Right lobe of liver (tissue), 4 donors: ENCODE results near the gene SRP14.

Experiments used
- CTCF ChIP-seq, 4 donors: fragments of 200-600 bp in 3 of 4; fragments of 450-650 bp in 1 of 4; IDR thresholded peaks; one replicate each; pipeline versions ENCODE4 v1.5.1 to v1.8.0; 2016 to 2022; ENCODE audit warnings: antibody characterized with exemption in 4 of 4, mild to moderate bottlenecking in 2 of 4
- POLR2A ChIP-seq: fragments of 450-650 bp; IDR thresholded peaks from one replicate; pipeline ENCODE4 v1.6.1; 2017; ENCODE audit warnings: antibody characterized with exemption, mild to moderate bottlenecking
- donor health status: DM: no; HTN: no; CAD: no.
- donor health status: DM: no; HTN: no; CAD: no.
- donor health status: DM: no; HTN: yes; CAD: no.

DNA sequence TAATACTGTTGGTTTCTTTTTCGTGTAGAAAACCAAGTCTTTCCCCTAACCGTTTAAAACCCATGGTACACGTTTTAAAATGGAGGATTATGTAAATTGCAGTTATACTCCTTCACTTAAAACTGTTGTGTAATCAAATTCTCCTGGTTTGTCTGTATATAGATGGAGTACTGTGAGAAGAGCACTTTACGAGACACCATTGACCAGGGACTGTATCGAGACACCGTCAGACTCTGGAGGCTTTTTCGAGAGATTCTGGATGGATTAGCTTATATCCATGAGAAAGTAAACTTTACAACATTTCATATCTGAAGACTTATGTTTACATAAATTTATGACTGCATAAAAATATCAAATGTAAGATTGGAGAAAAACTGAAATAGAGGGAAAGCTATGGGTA is 51.2 kb downstream of the SRP14 start:
- TF ChIP-seq CTCF (IDR thresholded peaks at IDR 0.05) (no peak), POLR2A (no peak)
